ENCODE measurements around the gene ELF5.

- TF ChIP-seq CBX8 (IDR thresholded peaks at IDR 0.05; ENCODE audit: borderline replicate concordance, low read depth, low read length) (no peak), SIN3A (conservative IDR thresholded peaks at IDR 0.05 in 1 of 2, IDR thresholded peaks at IDR 0.05 in 1 of 2; ENCODE audit: low read depth in 1 of 2, low read length in 2 of 2) (no peak), POLR2AphosphoS5 (IDR thresholded peaks at IDR 0.05; ENCODE audit: low read depth, low read length) (no peak), CREB1 (IDR thresholded peaks at IDR 0.05) (no peak), CTCF (IDR thresholded peaks at IDR 0.05; ENCODE audit: control extremely low read depth in 1 of 3, insufficient read depth in 1 of 3, low read depth in 1 of 3, low read length in 3 of 3) (no peak), ASH2L (IDR thresholded peaks at IDR 0.05; ENCODE audit: low read length) (no peak), POLR2A (IDR thresholded peaks at IDR 0.05; ENCODE audit: control extremely low read depth in 1 of 2, low read depth in 2 of 2, low read length in 2 of 2) (no peak), CHD1 (IDR thresholded peaks at IDR 0.05; ENCODE audit: low read depth, low read length) (no peak), ATF3 (IDR thresholded peaks at IDR 0.05; ENCODE audit: insufficient read depth, low read depth, low read length) (no peak), HDAC2 (IDR thresholded peaks at IDR 0.05; ENCODE audit: borderline replicate concordance in 1 of 2, low read depth in 2 of 2, low read length in 2 of 2) (no peak), SP1 (IDR thresholded peaks at IDR 0.05; ENCODE audit: low read depth, low read length) (no peak), EP300 (IDR thresholded peaks at IDR 0.05; ENCODE audit: borderline replicate concordance in 1 of 2, low read depth in 2 of 2, low read length in 2 of 2) (no peak), NRF1 (IDR thresholded peaks at IDR 0.05; ENCODE audit: low read depth, low read length) (no peak), HDAC6 (IDR thresholded peaks at IDR 0.05; ENCODE audit: low read depth, low read length) (no peak)
Measured at GRCh38 chr11:34502949-34503348, 10.6 kb downstream of the ELF5 start.

All from H1 (cell line).